Midbrain (tissue), 1 donor: ENCODE data around the gene STARD10.

Experiments
- DNase-seq: peaks from one replicate; lab custom pipeline; 2025; lab: John Stamatoyannopoulos, UW

The STARD10 gene

DNA sequence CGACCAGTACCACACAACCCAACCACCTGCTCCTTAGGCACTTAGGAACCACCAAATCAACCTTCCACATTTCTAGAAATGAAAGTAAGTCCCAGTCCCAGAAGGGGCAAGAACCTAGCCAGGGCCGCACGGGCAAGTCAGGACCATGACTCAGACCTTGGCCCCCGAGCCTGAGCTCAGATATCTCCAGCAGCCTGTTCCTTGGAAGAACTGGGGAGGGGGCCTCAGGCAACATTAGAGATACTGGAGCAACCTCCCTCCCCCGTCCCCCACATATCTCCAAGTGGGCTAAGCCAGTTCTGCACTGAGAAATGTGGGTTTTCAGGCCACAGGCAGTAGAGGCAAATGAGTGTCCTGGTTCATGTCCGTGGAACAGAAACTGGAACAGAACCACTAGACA lies 49.4 kb downstream of the STARD10 start:
- DNase-seq: no peak

DNA sequence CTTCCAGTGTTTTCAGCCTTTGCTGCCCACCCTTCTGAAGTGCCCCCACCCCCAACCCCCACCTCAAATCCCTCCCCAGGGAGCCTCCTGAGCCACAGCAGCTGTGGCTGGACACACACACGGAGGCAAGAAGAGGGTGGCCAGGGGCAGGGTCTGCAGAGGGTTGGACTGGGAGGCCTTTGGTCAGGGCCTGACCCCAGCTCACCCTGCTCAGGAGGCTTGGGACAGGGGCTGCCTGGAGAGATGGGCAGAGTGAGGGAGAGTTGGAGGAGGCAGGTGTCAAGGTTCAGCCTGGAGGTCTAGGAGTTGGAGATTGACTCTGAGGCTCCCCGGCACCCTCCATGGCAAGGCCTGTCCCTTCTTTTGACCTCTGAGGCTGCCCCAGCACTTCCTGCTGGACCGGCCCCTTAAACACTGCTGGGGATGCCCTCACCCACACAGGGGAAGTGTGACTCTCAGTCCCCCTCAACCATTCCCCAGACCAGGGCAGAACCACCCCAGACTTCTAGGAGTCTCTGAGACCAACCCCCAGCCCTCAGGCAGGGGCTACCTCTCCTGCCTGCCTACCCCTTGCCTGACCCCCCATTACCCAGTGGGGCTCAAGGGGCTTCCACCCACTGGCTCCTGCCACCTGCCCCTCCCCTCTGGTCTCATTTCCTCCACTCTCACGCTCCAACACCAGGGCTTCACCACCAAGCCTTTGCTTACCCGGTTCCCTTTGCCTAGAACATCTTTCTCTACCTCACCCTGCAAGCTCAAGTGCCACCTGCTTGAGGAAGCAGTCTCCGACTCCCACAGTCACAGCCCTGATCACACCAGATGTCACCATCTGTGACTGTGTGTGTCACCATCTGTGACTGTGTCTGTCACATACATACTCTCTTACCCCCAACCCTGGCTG lies 50.3 kb downstream of the STARD10 start:
- no peak for DNase-seq

DNA sequence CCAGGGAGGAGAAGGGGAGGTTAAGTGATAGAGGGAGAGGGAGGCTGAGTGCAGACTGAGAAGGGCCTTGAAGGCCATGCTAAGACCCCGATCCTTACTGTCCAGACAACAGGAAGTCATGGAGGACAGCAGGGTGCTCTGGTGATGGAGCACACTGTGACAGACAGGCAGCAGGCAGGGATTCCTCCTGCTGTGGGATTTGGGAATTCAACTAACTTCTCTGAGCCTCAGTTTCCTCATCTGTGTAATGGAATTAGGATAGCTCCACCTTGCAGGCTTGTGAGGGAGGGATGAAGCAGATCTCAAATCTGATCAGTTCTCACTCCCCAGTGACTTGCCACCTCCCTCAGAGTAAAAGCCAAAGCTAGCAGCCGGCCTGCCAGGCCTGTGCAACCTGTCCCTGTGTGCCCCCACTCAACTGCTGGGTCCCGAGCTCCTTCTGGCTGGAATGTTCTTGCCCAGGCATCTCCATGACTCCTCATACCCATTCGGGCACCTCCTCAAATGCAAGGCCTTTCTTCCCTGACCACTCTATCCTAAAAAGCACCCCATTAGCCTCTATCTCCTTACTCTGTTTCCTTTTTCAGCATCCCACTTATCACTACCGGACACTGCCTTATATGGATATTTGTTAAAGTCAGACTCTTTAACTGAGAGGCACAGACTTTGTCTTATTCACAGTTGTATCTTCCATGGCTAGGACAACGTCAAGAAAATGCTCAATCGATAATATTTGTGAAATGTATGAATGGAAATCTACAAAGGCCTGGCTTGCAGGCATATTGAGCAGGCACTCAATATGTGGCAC lies 51.1 kb downstream of the STARD10 start:
- DNase-seq: no peak

DNA sequence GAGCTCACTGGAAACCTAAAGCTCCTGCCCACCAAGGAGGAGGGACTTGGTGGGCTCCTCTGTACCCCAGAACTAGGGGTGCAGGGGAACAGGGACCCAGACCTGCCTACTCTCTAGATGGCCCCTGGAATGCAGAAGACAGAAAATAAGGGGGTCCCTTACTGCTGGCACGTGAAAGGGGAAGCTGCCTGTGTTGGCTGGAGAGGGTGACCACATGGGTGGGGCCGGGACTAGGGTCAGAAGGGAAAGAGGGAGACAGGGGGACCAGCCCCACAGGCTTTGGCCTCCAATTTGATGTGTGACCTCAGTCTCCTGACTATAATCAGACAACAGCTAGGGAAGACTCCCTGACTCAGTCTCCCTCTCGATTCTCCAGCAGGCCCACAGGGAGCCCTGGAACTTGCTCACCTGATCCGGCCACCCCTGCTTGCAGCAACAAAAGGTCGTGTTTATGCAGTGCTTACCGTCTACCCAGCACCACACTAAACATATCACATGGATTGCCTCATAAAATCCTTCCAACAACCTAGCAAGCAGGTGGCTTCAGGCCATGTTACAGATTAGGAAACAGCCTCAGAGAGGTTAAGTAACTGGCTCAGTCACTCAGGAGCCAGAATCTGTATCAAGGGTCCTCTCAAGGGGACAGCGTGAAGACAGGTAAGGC lies 51.9 kb downstream of the STARD10 start:
- no peak for DNase-seq

DNA sequence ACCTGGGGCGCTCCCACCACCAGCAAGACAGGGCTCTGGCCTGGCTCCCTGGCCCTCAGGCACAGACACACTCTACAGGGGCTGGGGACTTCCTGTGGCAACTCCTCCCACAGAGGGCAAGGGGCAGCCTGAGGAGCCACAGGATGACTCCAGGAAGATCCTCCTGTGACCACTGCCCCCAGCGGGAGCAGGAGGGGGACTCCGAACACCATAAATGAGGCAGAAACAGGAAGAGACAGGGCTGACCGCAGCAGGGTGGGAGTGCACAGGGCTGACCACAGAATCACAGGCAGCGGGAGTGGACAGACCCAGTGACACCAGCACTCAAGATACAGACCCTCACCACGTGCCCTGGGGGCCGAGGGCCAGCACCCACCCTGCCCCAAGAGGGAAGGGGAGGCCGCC lies 52.4 kb downstream of the STARD10 start:
- DNase-seq: peak; percentile 31

DNA sequence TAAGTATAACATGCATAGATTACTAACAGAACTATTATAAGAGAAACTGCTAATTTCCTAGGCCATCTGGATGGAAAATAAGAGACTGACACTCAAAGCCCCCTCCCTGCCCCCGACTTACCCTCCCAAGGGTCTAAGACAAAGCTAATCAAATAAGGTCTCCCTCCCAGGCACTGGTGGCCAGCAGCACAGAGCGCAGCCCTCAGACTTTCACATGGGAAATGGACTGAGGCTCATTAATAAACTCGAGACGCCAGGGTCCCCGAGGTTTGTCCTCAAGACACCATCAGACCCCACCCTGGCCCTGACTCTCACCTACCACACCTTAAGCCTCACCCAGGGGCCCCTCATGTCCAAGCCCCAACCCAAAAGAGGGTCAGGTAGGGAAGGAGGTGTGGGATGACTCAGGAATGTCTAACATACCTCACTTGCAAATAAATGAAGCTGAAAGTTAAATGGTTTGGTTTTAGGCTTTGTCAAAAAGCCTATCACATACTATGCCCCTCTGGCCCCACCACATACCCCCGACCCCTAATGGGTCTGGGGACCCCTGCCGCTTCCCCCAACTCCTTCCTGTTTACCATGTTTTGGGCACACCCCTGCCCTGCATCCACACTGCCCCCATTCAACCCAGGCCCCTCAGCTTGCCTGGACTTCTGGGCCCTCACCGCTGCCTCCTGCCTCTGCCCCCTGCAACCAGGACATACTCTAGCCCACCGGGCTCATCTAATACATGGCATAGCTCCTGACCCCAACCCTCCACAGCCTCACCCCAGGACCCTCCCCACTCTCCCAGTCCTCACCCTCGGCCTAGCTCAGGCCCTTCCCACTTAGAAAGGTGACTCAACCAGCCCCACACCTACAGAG lies 53.1 kb downstream of the STARD10 start:
- DNase-seq: no peak

DNA sequence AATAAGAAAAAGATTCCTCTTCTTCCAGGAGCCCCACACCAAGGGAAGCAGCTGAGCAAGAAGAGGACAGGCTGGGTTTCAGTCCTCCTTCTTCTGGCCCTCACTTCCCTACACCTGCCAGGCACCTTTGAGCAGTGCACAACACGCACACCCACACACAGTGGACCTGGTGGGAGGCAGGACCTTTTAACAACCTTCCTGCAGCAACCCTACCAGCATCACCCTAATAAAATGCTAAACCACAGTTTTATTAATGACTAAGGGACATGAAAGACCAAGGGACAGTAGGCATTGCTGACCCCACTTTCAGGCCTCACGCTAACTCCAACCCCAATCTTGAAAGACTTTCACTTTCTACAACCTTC lies 53.8 kb downstream of the STARD10 start:
- no peak for DNase-seq

DNA sequence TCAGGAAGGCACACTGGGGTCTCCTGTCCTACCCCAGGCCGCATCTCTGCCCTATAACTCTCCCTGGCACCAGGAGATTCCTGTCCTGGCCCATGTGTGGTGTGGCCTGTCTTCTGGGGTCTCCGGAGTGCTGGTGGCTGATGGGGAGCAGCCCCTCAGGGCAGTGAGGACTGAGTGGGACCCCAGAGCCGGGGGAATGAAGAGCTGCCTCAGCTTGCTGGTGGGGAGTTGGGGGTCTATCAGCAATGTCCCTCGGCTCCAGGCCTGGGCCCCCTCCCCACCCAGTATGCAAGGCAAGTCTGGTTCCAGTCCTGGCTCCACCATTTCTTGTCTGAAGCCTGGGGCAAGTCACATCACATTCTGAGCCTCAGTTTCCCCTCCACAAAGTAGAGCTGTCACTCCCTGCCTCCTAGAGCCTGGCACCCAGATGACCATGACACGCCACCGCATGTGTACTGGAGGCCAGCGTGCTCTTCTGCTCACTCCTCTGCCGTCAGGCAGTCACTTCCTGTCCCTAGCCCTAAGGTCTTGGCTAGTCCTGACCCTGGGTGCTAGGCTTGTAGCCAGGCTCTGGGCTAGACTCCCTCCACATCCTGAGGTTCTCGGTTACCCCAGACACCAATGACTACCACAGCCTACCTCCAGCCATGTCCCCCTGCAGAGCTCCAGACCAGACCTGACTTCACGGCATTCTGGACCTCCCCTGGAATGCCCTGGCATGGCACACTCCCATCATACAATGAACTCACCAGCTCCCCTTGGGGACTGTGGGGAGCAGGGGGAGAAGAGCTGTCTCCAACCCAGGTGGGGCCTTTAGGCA lies 54.4 kb downstream of the STARD10 start:
- DNase-seq: no peak

DNA sequence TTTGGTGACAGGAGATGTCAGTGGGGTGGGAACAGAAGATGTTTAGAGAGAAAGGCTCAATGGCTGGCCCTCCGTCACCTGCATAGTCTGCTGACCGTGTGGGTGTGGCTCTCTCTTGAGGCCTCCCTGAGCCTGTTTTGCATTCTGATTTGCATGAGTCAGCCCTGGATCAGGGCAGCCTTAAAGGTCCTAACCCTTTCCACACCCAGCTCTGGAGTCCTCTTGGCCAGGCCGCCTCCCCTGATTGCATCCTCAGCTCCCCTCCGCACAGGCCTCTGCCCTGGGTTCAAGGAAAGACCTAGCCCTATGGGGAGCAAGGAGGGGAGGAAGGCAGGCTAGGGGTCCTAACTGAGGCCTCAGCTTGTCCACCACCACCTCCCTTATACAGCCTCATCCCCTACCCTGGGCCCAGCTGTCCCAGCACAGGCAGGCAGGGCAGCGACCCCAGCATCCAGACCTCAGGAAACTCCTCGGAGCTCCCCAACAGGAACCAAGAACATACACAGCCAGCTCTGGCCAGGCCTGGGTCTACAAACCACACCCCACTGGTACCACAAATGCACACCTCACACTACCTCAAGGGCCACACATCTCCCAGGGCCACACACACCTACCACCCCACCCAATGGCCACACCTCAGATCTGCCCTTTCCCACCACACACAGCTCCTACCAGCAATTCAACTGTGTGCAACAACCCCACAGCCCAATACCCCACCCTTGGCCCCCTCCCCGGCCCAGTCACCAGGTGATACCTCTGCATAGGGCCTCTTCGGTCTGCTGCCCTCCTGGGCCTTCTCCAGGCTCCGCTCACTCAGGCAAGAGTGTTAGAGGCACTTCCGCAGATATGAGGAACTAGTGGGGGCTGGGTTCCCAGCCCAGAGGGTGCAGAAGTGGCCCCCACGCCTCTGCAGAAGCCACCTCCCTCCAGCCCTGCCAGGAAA lies 55.4 kb downstream of the STARD10 start:
- no peak for DNase-seq

DNA sequence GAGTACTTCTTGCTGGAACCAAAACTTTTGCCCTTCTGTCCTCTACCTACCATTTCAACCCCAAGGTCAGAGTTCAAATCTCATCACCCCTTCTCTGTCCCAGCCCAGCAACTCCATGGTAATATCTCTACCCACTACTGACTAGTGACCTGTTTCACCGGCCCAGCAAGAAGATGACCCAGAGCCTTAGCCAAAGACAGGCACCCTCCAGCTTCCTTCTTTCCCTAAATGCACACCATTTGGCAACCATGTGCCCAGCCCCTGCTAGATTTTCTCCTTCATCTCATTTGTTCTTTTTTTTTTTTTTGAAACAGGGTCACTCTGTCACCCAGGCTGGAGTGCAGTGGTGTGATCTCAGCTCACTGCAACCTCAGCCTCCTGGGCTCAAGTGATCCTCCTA lies 56.5 kb downstream of the STARD10 start:
- no peak for DNase-seq

DNA sequence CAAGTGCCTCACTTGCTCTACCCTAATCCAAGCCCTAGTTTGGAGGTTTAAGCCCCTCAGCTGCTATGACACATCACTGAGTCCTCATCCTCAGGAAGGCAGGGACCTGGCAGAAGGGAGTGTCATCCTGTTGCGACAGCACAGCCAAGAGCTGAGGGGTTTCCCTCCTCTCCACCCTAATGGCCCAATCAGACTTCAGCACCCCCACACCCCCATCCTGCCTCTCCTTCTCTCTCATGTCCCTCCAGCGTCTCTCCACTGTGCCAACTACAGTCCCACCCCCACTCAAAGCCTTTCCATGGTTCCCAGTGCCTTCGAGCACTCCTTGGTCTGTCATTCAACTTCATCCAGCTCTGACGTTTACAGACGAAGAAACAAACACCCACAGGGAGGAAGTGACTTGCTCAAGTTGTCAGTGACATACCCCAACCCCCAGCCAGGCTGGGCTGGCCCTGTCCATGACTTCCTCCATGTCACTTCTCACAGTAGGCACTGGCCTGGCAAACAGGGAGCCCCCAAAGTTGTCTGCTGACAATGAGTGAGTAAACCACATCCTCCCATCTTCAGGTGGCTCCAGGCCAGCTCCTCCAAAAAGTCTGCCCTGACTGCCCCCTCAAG lies 57.3 kb downstream of the STARD10 start:
- no peak for DNase-seq

DNA sequence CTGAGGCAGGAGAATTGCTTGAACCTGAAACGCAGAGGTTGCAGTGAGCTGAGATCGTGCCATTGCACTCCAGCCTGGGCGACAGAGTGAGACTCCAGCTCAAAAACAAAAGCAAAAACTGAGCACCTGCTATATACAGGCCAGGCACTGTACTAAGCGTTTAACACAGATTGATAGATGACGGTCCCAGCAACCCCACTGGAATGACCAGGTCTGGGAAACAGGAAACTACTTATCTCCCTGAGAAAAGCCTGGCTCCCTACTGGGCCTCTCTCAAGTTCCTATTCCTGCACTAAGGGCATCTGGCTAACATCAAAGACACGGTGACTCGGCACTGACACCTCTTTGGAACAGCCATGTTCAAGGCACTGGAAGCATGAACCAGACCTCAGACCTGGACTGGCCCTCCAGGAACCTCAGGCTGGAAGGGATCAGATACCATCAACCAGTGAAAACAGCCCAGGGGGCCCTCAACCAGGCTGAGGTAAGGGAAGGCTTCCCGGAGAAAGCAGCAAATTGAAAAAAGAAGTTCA lies 58.3 kb downstream of the STARD10 start:
- DNase-seq: no peak

DNA sequence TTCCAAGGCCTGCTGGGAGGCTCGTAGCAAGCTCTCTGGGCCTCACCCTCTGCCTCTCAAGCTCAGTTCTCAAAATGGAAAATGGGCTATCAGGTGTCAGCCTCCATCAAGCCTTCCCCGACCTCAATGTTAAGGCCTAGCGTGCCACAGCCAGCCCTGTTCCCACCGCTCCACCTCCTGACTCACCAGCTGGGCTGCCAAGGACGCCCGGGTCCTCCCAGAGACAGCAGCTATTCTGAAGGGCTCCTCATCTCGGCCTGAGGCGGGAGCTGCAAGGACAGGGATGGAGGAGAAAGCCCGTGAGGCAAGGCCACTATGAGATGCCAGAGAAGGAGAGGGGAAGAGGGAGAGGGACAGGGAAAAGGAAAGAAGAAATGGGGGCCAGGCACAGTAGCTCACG lies 61.5 kb downstream of the STARD10 start:
- DNase-seq: no peak

DNA sequence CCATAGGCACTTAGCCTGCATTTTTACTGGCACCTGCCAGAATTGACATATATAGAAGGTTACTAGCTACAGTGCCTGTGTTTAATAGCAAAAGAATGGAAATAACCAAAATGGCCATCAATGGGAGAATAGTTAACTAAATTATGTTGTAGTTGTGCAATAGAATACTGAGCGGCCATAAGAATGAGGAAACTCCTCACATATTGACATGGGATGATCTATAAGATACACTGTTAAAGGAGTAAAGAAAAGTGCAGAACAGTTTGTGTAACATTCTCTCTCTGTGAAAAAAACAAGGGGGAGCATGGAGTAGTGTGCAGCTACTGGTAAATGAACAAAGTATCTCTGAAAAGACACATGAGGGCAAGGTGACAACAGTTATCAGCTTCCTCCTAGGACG lies 63.1 kb downstream of the STARD10 start:
- no peak for DNase-seq

DNA sequence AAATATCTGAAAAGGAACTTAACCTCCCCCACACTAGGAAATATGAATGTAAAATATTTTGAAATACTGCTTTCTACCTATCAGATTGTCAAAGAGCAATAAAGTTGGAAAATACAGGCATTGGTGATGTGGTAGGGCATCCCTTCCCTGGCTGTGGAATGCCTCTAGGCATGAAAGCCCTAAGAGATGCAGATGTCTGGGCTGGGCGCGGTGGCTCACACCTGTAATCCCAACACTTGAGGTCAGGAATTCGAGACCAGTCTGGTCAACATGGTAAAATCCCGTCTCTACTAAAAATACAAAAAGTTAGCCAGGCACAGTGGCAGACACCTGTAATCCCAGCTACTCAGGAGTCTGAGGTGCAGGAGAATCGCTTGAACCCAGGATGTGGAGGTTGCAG lies 63.6 kb downstream of the STARD10 start:
- DNase-seq: no peak

DNA sequence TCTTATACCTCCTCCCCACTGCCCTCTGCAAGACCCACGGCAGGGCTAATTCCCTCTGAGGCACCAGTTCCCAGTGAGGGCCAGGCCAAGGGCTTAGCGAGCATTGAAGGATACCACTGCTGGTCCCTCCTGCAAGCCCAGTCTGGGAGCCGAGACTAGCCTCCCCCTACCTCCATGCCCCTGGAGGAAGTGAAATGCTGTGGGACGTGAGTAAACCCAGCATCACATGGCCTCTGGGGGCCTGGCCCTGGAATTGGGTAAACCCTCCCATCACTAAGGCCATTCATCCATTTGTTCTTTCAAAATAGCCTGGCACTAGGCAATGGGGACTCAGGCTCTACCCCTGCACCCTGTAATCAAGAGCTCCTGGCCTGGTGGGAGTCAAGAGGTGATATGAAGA lies 66.3 kb downstream of the STARD10 start:
- DNase-seq: no peak

DNA sequence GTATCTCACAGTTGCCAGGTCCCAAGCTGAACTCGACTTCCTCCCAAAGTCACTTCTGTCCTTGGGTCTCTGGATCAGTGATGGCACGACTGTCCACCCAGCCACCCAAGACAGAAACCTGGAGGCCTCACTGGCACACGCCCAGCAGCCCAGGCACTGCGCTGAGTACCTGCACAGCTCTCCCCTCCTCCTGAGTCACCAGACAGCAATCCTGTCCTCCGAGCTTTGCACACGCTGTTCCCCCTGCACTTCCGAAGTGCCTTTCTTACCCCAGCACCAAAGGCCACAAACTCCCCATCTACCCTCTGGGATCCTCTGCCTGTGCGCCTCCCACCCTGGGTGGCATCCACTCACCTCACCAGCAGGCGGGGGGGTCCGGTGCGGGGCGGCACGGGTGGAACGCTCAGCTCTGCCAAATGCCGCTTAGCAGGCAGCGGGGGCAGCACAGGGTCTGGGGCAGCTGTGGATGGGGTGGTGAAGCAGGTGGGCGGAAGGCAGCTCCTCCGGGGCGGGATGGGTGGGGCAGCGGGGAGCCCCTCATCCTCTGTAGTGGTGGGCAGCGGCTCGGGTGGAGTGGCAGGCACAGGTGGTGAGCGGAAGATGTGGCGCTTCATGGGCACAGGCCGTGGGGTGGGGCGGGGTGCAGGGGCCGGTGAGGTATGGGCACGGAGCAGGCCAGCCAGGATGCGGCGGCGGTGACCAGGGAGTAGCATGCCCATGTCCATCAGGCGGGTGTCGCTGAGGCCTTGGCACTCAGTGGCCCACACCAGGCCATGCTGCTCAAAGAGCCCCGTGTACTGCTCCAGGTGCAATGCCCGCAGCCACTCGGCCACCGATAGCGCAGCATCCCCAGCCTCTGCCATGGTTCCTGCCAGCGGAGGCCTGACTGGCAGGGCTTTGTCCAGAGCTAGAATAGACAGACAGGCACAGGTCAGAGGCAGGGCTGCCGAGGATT lies 67.3 kb downstream of the STARD10 start:
- no peak for DNase-seq

DNA sequence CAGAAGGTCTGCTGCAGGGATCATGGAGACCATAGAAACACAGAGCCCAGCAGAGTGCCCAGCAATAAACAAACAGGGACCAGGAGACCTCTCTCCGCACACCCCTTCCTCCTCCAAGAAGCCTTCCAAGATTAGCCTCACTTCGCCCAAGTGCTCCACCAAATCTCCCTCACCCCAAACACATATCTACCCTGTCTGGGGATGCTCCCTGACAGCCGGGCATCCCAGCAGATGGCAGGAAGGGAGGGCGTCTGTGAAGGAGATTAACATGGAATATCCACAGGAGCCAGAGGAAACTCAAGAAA lies 68.2 kb downstream of the STARD10 start:
- DNase-seq: no peak
